Measurements from ENCODE around the gene PCK2. TPM values are rescaled to one million over a fixed set of nuclear protein-coding genes. Genes with fewer than 3 reads are reported as not detected.

Gene PCK2
- total and polyA plus RNA-seq, 2 of the 13 experiments (the other 11 are each of a cell fraction or from before 2014, with no cell fraction given), result 129 to 272 TPM

GRCh38 chr14:24110060-24110459, 15.9 kb downstream of the PCK2 start (continued):
- TF ChIP-seq, protein P1, sequence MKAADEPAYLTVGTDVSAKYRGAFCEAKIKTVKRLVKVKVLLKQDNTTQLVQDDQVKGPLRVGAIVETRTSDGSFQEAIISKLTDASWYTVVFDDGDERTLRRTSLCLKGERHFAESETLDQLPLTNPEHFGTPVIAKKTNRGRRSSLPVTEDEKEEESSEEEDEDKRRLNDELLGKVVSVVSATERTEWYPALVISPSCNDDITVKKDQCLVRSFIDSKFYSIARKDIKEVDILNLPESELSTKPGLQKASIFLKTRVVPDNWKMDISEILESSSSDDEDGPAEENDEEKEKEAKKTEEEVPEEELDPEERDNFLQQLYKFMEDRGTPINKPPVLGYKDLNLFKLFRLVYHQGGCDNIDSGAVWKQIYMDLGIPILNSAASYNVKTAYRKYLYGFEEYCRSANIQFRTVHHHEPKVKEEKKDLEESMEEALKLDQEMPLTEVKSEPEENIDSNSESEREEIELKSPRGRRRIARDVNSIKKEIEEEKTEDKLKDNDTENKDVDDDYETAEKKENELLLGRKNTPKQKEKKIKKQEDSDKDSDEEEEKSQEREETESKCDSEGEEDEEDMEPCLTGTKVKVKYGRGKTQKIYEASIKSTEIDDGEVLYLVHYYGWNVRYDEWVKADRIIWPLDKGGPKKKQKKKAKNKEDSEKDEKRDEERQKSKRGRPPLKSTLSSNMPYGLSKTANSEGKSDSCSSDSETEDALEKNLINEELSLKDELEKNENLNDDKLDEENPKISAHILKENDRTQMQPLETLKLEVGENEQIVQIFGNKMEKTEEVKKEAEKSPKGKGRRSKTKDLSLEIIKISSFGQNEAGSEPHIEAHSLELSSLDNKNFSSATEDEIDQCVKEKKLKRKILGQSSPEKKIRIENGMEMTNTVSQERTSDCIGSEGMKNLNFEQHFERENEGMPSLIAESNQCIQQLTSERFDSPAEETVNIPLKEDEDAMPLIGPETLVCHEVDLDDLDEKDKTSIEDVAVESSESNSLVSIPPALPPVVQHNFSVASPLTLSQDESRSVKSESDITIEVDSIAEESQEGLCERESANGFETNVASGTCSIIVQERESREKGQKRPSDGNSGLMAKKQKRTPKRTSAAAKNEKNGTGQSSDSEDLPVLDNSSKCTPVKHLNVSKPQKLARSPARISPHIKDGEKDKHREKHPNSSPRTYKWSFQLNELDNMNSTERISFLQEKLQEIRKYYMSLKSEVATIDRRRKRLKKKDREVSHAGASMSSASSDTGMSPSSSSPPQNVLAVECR (CRISPR knock-in tag; IDR thresholded peaks at IDR 0.05; ENCODE audit: borderline replicate concordance), result peak; percentile 43; the same call in 1 of the 2 replicates
- TF ChIP-seq ZMYM3 (CRISPR knock-in tag; IDR thresholded peaks at IDR 0.05) (no peak), ZNF629 (CRISPR knock-in tag; conservative IDR thresholded peaks at IDR 0.05) (no peak), RXRA (CRISPR knock-in tag; IDR thresholded peaks at IDR 0.05) (peak; percentile 41; the same call in 1 of the 2 replicates), RERE (CRISPR knock-in tag; IDR thresholded peaks at IDR 0.05; ENCODE audit: low read depth) (no peak), NPAS2 (CRISPR knock-in tag; IDR thresholded peaks at IDR 0.05; ENCODE audit: borderline replicate concordance) (no peak), MAF1 (CRISPR knock-in tag; IDR thresholded peaks at IDR 0.05; ENCODE audit: borderline replicate concordance) (no peak), TAF15 (IDR thresholded peaks at IDR 0.05; ENCODE audit: low read depth, low read length, poor library complexity, severe bottlenecking) (no peak), TIGD3 (CRISPR knock-in tag; IDR thresholded peaks at IDR 0.05; ENCODE audit: borderline replicate concordance) (no peak), TFAP4 (IDR thresholded peaks at IDR 0.05; ENCODE audit: borderline replicate concordance, low read depth) (0 out of 2 replicates have a peak, but pooled peaks have one; percentile 12), ZFP36L1 (CRISPR knock-in tag; IDR thresholded peaks at IDR 0.05) (no peak), ZSCAN31 (CRISPR knock-in tag; IDR thresholded peaks at IDR 0.05; ENCODE audit: low read depth) (no peak), SMYD3 (CRISPR knock-in tag; IDR thresholded peaks at IDR 0.05) (peak; percentile 42; the same call in 1 of the 2 replicates), HIC2 (CRISPR knock-in tag; IDR thresholded peaks at IDR 0.05; ENCODE audit: low read depth) (no peak), MBD4 (IDR thresholded peaks at IDR 0.05; ENCODE audit: borderline replicate concordance, low read length) (no peak), NFRKB (IDR thresholded peaks at IDR 0.05) (no peak), SUZ12 (IDR thresholded peaks at IDR 0.05; ENCODE audit: low read depth, low read length) (no peak)
